Esophagus muscularis mucosa (tissue), 3 donors: ENCODE measurements around the gene DIP2B.

ENCODE experiments used
- EP300 ChIP-seq: sonication (generic); formaldehyde crosslinking; IDR thresholded peaks from one replicate; pipeline ENCODE4 v1.6.1; 2017; ENCODE audit warnings: antibody characterized with exemption
- TF ChIP-seq, protein P1 (sequence below), 3 experiments: fragments of 200-600 bp in 2 of 3; fragments of 450-650 bp in 1 of 3; sonication (generic) in 2 of 3; IDR thresholded peaks; one replicate each; pipeline ENCODE4 v1.5.1; 2017 to 2019; ENCODE audit warnings: antibody characterized with exemption in 3 of 3, mild to moderate bottlenecking in 2 of 3, moderate library complexity in 1 of 3

DNA sequence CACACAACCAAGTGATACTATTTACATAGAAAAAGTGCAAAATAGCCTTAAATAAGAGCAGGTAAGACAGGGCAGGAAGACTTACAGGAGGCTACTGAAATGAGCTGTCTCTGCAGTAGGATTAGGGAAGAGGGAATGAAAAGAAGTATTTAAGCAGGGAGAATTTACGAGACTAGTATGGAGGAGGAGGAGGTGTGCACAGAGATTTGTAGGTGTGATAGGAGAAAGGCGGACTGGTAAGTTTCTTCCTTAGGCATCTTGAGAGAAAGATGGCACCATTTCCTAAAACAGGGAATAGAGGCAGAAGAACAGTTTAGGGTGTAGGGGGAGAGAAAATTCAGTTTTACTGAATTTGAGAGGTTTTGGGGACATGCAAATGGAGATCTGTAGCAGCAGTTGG is 25.7 kb downstream of the DIP2B start:
- TF ChIP-seq, protein P1, sequence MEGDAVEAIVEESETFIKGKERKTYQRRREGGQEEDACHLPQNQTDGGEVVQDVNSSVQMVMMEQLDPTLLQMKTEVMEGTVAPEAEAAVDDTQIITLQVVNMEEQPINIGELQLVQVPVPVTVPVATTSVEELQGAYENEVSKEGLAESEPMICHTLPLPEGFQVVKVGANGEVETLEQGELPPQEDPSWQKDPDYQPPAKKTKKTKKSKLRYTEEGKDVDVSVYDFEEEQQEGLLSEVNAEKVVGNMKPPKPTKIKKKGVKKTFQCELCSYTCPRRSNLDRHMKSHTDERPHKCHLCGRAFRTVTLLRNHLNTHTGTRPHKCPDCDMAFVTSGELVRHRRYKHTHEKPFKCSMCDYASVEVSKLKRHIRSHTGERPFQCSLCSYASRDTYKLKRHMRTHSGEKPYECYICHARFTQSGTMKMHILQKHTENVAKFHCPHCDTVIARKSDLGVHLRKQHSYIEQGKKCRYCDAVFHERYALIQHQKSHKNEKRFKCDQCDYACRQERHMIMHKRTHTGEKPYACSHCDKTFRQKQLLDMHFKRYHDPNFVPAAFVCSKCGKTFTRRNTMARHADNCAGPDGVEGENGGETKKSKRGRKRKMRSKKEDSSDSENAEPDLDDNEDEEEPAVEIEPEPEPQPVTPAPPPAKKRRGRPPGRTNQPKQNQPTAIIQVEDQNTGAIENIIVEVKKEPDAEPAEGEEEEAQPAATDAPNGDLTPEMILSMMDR (IDR thresholded peaks at IDR 0.05) = no peak
- no peak for TF ChIP-seq EP300
